Limb (tissue), 2 donors: ENCODE measurements around the gene BCDIN3D.

Experiments used
- DNase-seq, 2 donors: peaks; one replicate each; pipeline ENCODE4 v3.0.0-alpha.2; 2016; ENCODE audit errors: extremely low spot score in 2 of 2

Gene BCDIN3D

GRCh38 chr12:49797449-49797776, 45.5 kb downstream of the BCDIN3D start:
- DNase-seq, result no peak

- DNase-seq, result no peak
Observed at GRCh38 chr12:49796606-49797448, 46.1 kb downstream of the BCDIN3D start.

DNA sequence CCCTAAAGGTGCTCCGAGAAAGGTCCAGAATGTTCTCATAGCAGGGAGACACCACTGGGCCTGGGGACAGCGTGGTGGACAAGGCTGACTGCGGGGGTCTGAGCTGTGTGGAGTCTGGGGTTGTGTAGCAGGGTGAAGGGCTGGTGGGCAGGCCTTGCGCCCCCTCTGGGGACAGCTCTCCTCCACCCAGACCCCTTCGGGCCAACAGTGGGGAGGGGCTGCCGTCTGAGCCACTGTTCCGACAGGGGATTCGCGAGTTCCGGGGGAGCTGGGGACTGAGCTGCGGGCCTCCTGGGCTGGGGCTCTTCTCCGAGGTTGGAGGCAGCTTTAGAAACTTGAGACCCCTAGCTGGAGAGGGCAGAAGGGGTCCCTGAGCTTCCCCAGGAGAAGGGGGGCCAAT, 46.8 kb downstream of the BCDIN3D start:
- no peak for DNase-seq

GRCh38 chr12:49795654-49796105, 47.2 kb downstream of the BCDIN3D start:
- DNase-seq, result no peak

- DNase-seq, result no peak
Observed at GRCh38 chr12:49794811-49795653, 47.9 kb downstream of the BCDIN3D start.

DNA sequence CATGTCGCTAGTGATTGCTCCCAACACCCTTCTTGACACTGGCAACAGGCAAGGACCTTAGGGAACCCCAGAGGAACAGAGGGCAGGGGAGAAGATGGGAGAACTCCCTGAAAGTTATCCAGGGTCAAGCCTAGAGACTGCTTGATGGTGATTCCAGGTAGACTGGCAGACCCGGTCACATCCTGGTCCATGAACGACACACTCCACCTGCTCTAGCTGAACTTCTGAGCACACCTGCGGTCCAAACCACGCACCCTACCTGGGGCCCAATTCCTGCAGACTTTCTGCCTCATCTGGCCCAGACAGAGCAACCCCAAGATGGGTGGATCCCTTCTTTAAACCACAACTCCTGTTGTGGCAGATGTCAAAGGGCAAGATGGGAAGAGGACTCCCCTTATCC, 48.9 kb downstream of the BCDIN3D start:
- no peak for DNase-seq

DNA sequence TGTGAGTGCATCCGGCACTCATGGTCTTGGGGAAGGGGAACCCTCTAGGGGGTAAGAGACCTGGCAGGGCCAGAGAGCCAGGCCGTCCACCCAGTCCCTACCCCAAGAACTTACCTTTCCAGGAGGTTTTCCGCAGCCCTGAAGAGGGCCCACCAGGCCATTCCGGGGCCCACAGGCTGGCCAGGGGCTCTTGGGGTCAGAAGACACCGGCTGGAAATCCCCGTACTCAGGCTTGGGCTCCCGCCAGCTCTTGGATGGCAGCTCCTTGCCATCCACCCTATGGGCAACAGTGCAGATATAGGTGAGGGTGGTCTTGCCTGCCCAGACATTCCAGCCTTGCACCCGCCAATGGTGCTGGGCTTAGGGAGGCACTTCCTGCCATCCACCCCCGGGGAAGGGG, 49.3 kb downstream of the BCDIN3D start:
- DNase-seq, result no peak

DNA sequence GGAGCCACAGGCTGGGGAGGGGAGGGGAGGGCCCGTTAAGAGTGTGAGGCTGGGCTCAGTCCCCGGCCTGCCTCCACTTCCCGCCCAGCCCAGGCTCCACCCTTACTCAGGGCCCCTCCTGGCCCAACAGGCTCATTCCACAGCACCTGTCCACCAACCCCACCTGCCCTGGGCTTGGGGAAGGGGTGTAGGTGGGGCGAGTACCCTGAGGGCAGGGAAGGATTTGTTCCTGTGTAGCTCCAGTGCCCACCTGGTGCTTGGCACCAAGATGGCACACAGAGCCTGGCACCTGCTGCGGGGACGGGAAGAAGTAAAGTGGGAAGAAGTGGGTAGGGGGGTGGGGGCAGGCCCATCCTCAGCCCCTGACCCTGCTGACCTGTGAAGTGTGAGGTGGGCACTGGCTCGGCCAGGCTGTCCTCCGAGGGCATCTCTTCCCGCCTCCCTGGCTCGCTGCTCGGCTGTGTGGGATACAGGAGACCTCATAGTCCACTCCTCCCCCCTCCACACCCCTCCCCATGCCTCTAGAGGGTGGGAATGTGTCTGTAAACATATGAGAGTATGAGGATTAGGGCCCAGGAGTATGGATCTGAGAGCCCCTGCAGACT, 49.8 kb downstream of the BCDIN3D start:
- DNase-seq, result no peak

DNA sequence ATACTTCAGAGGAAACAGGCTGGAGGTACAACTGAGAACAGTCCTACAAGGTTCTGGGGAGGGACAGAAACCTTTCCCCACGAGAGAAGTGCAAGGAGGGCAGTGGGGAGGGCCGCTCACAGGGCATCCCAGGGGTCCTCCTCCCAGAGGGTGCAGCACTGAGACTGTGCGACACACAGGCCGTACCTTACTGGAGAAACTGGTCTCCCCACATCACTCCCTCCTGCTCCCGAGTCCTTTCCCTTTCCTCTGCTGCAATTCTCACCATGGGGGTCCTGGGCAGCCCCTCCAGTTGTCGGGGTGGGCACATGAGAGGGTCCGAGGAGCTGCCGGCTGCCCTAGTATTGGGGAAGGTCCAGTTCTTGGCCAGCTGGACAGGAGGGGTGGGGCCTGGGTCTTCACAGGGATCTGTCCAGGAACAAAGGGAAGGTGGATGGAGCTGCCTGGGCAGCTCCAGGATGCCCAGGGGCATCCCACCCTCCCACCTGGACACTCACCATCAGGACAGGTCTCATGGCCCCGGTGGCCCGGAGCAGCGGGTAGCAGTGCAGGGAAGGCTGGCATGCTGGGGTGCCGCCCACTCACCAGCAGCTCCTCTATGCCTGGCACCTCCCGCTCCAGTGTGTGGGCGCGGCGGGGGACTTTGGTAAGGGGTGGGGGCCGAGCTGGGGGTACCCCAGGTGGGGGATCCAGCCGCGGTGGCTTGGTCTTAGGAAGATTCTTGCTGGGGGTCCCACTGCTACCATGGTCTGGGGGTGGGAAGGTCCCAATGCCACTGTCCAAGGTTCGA, 50.5 kb downstream of the BCDIN3D start:
- DNase-seq, result no peak

- DNase-seq, result no peak
Observed at GRCh38 chr12:49791700-49792099, 51.2 kb downstream of the BCDIN3D start.

- DNase-seq, result no peak
Observed at GRCh38 chr12:49790741-49791555, 52.0 kb downstream of the BCDIN3D start.

- no peak for DNase-seq
Observed at GRCh38 chr12:49789992-49790391, 52.9 kb downstream of the BCDIN3D start.

- no peak for DNase-seq
Observed at GRCh38 chr12:49787672-49788071, 55.2 kb downstream of the BCDIN3D start.
